Endothelial cell of umbilical vein (primary cell): ENCODE data around the gene MT1X. TPM values are rescaled to one million over a fixed set of nuclear protein-coding genes. Genes with fewer than 3 reads are reported as not detected.

Experiments
- BruUV-seq: library from RNA; stranded (reverse); fragments of 400-500 nt; replicated peaks from 2 replicates; lab custom pipeline; 2021; lab: Mats Ljungman, UMichigan
- CTCF ChIA-PET: fragments of 300-600, 350-600 bp; sonication (Branson Sonifier 250); formaldehyde crosslinking; loops from one replicate; lab custom pipeline; 2021; ENCODE audit warnings: antibody characterized with exemption, inconsistent platforms; lab: Charles Lee
- POLR2A ChIA-PET: fragments of 300-600, 350-600 bp; sonication (Branson Sonifier 250); formaldehyde crosslinking; loops from one replicate; lab custom pipeline; 2021; ENCODE audit warnings: antibody characterized with exemption, inconsistent platforms; lab: Charles Lee
- DNase-seq: peaks from one replicate; pipeline ENCODE4 v3.0.0-alpha.2; 2011; ENCODE audit warnings: low read depth, low spot score
- FAIRE-seq: peaks from 2 replicates; lab custom pipeline; 2011; peaks lifted over from hg19 to GRCh38; lab: Jason Lieb, UNC
- H2AFZ ChIP-seq: 2 replicates; pipeline ENCODE4 v1.6.0; 2012; ENCODE audit warnings: low read depth, low read length, control low read depth, inconsistent platforms
- H3K27ac ChIP-seq: 2 replicates; pipeline ENCODE4 v1.5.1; 2011; ENCODE audit warnings: low read depth, mild to moderate bottlenecking, control low read depth, low read length, moderate library complexity; ENCODE audit not compliant: insufficient read depth
- H3K27me3 ChIP-seq, 2 experiments: 2 replicates each; pipeline versions ENCODE4 v1.6.0 to v1.6.1; 2011; ENCODE audit warnings: low read length in 2 of 2, mixed read lengths in 1 of 2; ENCODE audit not compliant: control insufficient read depth in 2 of 2, insufficient read depth in 2 of 2
- H3K36me3 ChIP-seq, 2 experiments: 2 replicates in 1 of 2; 3 replicates in 1 of 2; pipeline ENCODE4 v1.5.1; 2011; ENCODE audit warnings: low read length in 2 of 2, mild to moderate bottlenecking in 1 of 2, moderate library complexity in 1 of 2; ENCODE audit not compliant: control insufficient read depth in 2 of 2, insufficient read depth in 2 of 2; ENCODE audit errors: extremely low read depth in 1 of 2
- H3K4me1 ChIP-seq: 3 replicates; pipeline ENCODE4 v1.5.1; 2011; ENCODE audit warnings: mild to moderate bottlenecking, low read length; ENCODE audit not compliant: control insufficient read depth, insufficient read depth; ENCODE audit errors: extremely low read depth
- H3K4me2 ChIP-seq: 2 replicates; pipeline ENCODE4 v1.6.1; 2011; ENCODE audit warnings: low read length, control low read depth, mixed read lengths; ENCODE audit not compliant: insufficient read depth
- H3K4me3 ChIP-seq, 3 experiments: fragments of 200-600 bp in 1 of 3; sonication (generic), shearing (Covaris generic) in 1 of 3; replicated peaks in 1 of 3; 2 replicates each; pipeline ENCODE4 v1.5.1; 2011 to 2016; ENCODE audit warnings: control low read depth in 3 of 3, low read length in 3 of 3, mild to moderate bottlenecking in 2 of 3, inconsistent platforms in 1 of 3, low read depth in 1 of 3, moderate library complexity in 1 of 3; ENCODE audit not compliant: insufficient read depth in 1 of 3
- H3K79me2 ChIP-seq: 2 replicates; pipeline ENCODE4 v1.6.0; 2012; ENCODE audit warnings: low read length, inconsistent platforms; ENCODE audit not compliant: control insufficient read depth, insufficient read depth
- H3K9ac ChIP-seq: replicated peaks from 2 replicates; pipeline ENCODE3; 2011; ENCODE audit warnings: low read length, control low read depth; ENCODE audit not compliant: insufficient read depth; ENCODE audit errors: extremely low read depth
- H3K9me1 ChIP-seq: replicated peaks from 3 replicates; pipeline ENCODE4 v1.6.0; 2011; ENCODE audit warnings: mild to moderate bottlenecking, low read length; ENCODE audit not compliant: control insufficient read depth, insufficient read depth; ENCODE audit errors: extremely low read depth
- H3K9me3 ChIP-seq: replicated peaks from 2 replicates; pipeline ENCODE4 v1.5.1; 2012; ENCODE audit warnings: low read length, inconsistent platforms; ENCODE audit not compliant: control insufficient read depth, insufficient read depth
- H4K20me1 ChIP-seq: replicated peaks from 2 replicates; pipeline ENCODE3; 2011; ENCODE audit warnings: mild to moderate bottlenecking, low read length; ENCODE audit not compliant: control insufficient read depth, insufficient read depth; ENCODE audit errors: extremely low read depth
- CTCF ChIP-seq, 2 donors: IDR thresholded peaks; 1 replicate in 1 of 2; 2 replicates in 1 of 2; pipeline ENCODE4 v1.5.1; 2011; ENCODE audit warnings: low read length in 2 of 2, mild to moderate bottlenecking in 2 of 2, moderate library complexity in 2 of 2, control low read depth in 1 of 2, inconsistent platforms in 1 of 2, low read depth in 1 of 2; ENCODE audit not compliant: insufficient read depth in 1 of 2; ENCODE audit errors: extremely low read depth in 1 of 2
- EZH2 ChIP-seq: IDR thresholded peaks from 2 replicates; pipeline ENCODE4 v1.6.1; 2012; ENCODE audit warnings: borderline replicate concordance, low read depth, mild to moderate bottlenecking, moderate library complexity, low read length, inconsistent platforms; ENCODE audit not compliant: severe bottlenecking
- FOS ChIP-seq: IDR thresholded peaks from 2 replicates; pipeline ENCODE4 v1.6.1; 2011; ENCODE audit warnings: mild to moderate bottlenecking, low read length, moderate library complexity, borderline replicate concordance; ENCODE audit not compliant: insufficient read depth
- GATA2 ChIP-seq: IDR thresholded peaks from 2 replicates; pipeline ENCODE4 v1.7.0; 2011; ENCODE audit warnings: low read depth, mild to moderate bottlenecking, moderate library complexity, mixed read lengths, low read length; ENCODE audit not compliant: insufficient read length, insufficient read depth
- JUN ChIP-seq: IDR thresholded peaks from 2 replicates; pipeline ENCODE4 v1.6.1; 2011; ENCODE audit warnings: borderline replicate concordance, low read depth; ENCODE audit not compliant: insufficient read length, insufficient read depth
- MAX ChIP-seq: IDR thresholded peaks from 2 replicates; pipeline ENCODE4 v1.6.1; 2011; ENCODE audit not compliant: insufficient read depth, insufficient read length
- MYC ChIP-seq: IDR thresholded peaks from one replicate; pipeline ENCODE4 v1.6.1; 2011; ENCODE audit warnings: mild to moderate bottlenecking, low read depth, low read length
- POLR2A ChIP-seq: IDR thresholded peaks from 2 replicates; pipeline ENCODE4 v1.6.1; 2012; ENCODE audit warnings: low read depth, mild to moderate bottlenecking, control low read depth, low read length
- POLR2AphosphoS5 ChIP-seq: IDR thresholded peaks from 2 replicates; pipeline ENCODE4 v1.6.1; 2012; ENCODE audit warnings: low read depth, mild to moderate bottlenecking, control low read depth, low read length, moderate library complexity; ENCODE audit not compliant: insufficient read depth
- dilution Hi-C: fragments of 300-500 bp; cut with MboI; formaldehyde crosslinking; loops from one replicate; pipeline ENCODE4 v1.15.0; 2019; ENCODE audit warnings: low sequenced_read_pairs; ENCODE audit not compliant: extremely low pct_ligation_motif_present
- intact Hi-C: fragments of 100-400 bp; cut with micrococcal nuclease; formaldehyde crosslinking; loops from one replicate; pipeline ENCODE4 v1.10.0; 2022
- polyA plus RNA-seq, 4 experiments: library from polyadenylated mRNA; depleted of rRNA in 3 of 4; stranded (reverse) in 3 of 4; unstranded in 1 of 4; fragments of >200 nt; gene quantifications; 2 replicates each; pipeline versions ENCODE4 v1.2.1 to v1.2.3, GENCODE V29; 2011 to 2012; ENCODE audit warnings: missing spikeins in 1 of 4
- total RNA-seq: library from RNA; stranded (reverse); gene quantifications from 2 replicates; pipeline ENCODE4 v1.2.3, GENCODE V29; 2021

Gene MT1X
- total and polyA plus RNA-seq, 2 donors (not counting 3 experiments of a cell fraction or from before 2014, with no cell fraction given) = 15.6 to 46.7 TPM

- FAIRE-seq (no peak), DNase-seq (no peak)
- Histone ChIP-seq H3K27ac (no peak overlapping the region), H3K27me3 (no peaks in the 10 kb centered on the region), H3K9me3 (no peaks in the 10 kb centered on the region), H3K9me1 (no peaks in the 10 kb centered on the region), H3K4me1 (no peaks in the 10 kb centered on the region), H3K79me2 (no peaks in the 10 kb centered on the region), H3K4me2 (no peak overlapping the region), H3K4me3 (no peak overlapping the region), H4K20me1 (no peaks in the 10 kb centered on the region), H3K9ac (no peak overlapping the region), H3K36me3 (no peaks in the 10 kb centered on the region), H2AFZ (no peak overlapping the region)
- dilution Hi-C loops = no loop called here
- TF ChIP-seq POLR2AphosphoS5 (no peak), EZH2 (no peak), JUN (no peak), MAX (no peak), GATA2 (no peak), FOS (no peak), CTCF (IDR thresholded peaks at IDR 0.05; ENCODE audit: extremely low read depth in 1 of 2, insufficient read depth in 1 of 2, low read depth in 1 of 2, low read length in 2 of 2) (no peak), POLR2A (no peak), MYC (no peak)
- ChIA-PET CTCF (interaction anchor here (0.6 to 4.3 kb wide), 20 partner anchors 10 to 1653 kb away, joined by 3 to 142 read pairs (median 7); partner anchors contain the start of genes MT1A and MT1E), POLR2A (interaction anchor here (1.4 kb wide), 1 partner anchor 83 kb away, joined by 3 read pairs; no protein-coding TSS in a partner anchor)
- intact Hi-C loops = loop anchor here (10.0 kb wide), 2 partner anchors 226 to 386 kb away; no protein-coding TSS in a partner anchor
- no TSS peak for BruUV-seq
Observed at GRCh38 chr16:56700631-56701030, 18.4 kb downstream of the MT1X start.
